Measurements from ENCODE around the gene C2CD4A. TPM values are rescaled to one million over a fixed set of nuclear protein-coding genes. Genes with fewer than 3 reads are reported as not detected.

The C2CD4A gene
- total and polyA plus RNA-seq, 9 of the 15 experiments (the other 6 are each of a cell fraction or from before 2014, with no cell fraction given): not detected

DNA sequence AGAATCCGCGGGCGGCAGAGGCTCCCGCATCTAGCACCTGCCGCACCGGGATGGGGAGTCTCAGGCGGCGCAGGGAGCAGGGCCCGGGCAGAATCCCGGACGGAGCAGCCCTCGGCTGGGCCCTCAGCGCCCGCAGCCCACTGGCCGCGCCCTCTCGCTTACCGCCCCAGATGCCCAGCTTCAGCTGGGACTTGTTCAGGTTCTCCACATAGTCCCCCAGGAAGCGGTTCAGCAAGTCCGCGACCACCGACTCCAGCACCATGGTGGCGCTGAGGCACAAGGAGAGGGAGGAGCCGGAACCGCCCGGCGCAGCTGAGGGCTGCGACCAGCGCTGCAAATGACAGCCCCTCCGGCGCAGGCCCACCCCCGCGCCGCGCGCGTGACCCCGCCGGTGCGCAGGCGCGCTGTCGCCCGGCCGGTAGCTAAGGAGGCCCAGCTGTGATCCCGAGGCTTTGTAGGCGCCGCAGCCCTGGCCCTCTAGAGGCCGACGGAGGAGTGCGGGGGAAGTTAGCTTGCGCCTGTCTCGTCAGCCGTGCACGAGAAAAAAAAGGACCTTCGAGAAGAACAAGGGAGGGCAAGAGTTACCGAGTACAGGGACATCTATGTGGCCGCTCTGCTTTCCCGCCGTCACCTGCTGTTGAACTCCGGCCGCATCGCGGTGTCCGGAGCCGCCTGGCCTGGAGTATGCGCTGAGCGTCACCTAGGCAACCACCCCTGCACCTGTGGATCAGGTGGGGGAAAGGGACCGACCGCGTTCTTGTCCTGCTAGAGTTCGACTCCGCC, 6.5 kb upstream of the C2CD4A start, which contains the start of gene VPS13C (continued):
- TF ChIP-seq HOXB6 (CRISPR knock-in tag; IDR thresholded peaks at IDR 0.05; ENCODE audit: borderline replicate concordance) (no peak), MAFF (IDR thresholded peaks at IDR 0.05; ENCODE audit: low read length) (no peak), ZBTB12 (CRISPR knock-in tag; IDR thresholded peaks at IDR 0.05) (no peak), GABPB1 (CRISPR knock-in tag; IDR thresholded peaks at IDR 0.05) (no peak), SMAD4 (CRISPR knock-in tag; conservative IDR thresholded peaks at IDR 0.05) (peak; percentile 85), ZBED1 (IDR thresholded peaks at IDR 0.05) (no peak), ZBTB49 (CRISPR knock-in tag; IDR thresholded peaks at IDR 0.05; ENCODE audit: borderline replicate concordance) (peak; percentile 11; the same call in 1 of the 2 replicates), NCOA6 (IDR thresholded peaks at IDR 0.05) (no peak), PHTF2 (CRISPR knock-in tag; IDR thresholded peaks at IDR 0.05) (no peak), ZZZ3 (IDR thresholded peaks at IDR 0.05) (no peak), ZNF121 (CRISPR knock-in tag; conservative IDR thresholded peaks at IDR 0.05) (no peak), ZNF239 (CRISPR knock-in tag; IDR thresholded peaks at IDR 0.05) (no peak), TCF3 (CRISPR knock-in tag; IDR thresholded peaks at IDR 0.05) (no peak), SMAD2 (IDR thresholded peaks at IDR 0.05; ENCODE audit: low read depth, low read length) (no peak), ATF1 (CRISPR knock-in tag; IDR thresholded peaks at IDR 0.05) (no peak), ATF1 (tag; IDR thresholded peaks at IDR 0.05) (peak; percentile 78), POU5F1 (IDR thresholded peaks at IDR 0.05; ENCODE audit: borderline replicate concordance, low read depth, low read length, partially characterized antibody) (no peak), ZNF75A (CRISPR knock-in tag; IDR thresholded peaks at IDR 0.05) (no peak)
- TF ChIP-seq, protein P1, sequence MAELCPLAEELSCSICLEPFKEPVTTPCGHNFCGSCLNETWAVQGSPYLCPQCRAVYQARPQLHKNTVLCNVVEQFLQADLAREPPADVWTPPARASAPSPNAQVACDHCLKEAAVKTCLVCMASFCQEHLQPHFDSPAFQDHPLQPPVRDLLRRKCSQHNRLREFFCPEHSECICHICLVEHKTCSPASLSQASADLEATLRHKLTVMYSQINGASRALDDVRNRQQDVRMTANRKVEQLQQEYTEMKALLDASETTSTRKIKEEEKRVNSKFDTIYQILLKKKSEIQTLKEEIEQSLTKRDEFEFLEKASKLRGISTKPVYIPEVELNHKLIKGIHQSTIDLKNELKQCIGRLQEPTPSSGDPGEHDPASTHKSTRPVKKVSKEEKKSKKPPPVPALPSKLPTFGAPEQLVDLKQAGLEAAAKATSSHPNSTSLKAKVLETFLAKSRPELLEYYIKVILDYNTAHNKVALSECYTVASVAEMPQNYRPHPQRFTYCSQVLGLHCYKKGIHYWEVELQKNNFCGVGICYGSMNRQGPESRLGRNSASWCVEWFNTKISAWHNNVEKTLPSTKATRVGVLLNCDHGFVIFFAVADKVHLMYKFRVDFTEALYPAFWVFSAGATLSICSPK (IDR thresholded peaks at IDR 0.05; ENCODE audit: borderline replicate concordance): no peak
- TF ChIP-seq, protein P2, sequence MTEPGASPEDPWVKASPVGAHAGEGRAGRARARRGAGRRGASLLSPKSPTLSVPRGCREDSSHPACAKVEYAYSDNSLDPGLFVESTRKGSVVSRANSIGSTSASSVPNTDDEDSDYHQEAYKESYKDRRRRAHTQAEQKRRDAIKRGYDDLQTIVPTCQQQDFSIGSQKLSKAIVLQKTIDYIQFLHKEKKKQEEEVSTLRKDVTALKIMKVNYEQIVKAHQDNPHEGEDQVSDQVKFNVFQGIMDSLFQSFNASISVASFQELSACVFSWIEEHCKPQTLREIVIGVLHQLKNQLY (CRISPR knock-in tag; conservative IDR thresholded peaks at IDR 0.05): no peak; a peak in 1 of 4 replicates
- TF ChIP-seq, protein P3, sequence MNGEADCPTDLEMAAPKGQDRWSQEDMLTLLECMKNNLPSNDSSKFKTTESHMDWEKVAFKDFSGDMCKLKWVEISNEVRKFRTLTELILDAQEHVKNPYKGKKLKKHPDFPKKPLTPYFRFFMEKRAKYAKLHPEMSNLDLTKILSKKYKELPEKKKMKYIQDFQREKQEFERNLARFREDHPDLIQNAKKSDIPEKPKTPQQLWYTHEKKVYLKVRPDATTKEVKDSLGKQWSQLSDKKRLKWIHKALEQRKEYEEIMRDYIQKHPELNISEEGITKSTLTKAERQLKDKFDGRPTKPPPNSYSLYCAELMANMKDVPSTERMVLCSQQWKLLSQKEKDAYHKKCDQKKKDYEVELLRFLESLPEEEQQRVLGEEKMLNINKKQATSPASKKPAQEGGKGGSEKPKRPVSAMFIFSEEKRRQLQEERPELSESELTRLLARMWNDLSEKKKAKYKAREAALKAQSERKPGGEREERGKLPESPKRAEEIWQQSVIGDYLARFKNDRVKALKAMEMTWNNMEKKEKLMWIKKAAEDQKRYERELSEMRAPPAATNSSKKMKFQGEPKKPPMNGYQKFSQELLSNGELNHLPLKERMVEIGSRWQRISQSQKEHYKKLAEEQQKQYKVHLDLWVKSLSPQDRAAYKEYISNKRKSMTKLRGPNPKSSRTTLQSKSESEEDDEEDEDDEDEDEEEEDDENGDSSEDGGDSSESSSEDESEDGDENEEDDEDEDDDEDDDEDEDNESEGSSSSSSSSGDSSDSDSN (IDR thresholded peaks at IDR 0.05; ENCODE audit: borderline replicate concordance in 1 of 2, low read depth in 2 of 2, low read length in 2 of 2): peak in 1 of 2 experiments; percentile 47; a peak in 1 of 4 replicates

All from K562 (cell line).